Neural progenitor cell (in vitro differentiated cells): ENCODE measurements around the gene SUSD1.

Source experiments
- EZH2 ChIP-seq: fragments of 200-600 bp; sonication (generic); IDR thresholded peaks from 2 replicates; pipeline ENCODE4 v1.6.1; 2017; ENCODE audit warnings: antibody characterized with exemption, mild to moderate bottlenecking, moderate library complexity
- TF ChIP-seq, protein P1 (sequence below): fragments of 200-600 bp; sonication (generic); IDR thresholded peaks from 2 replicates; pipeline ENCODE4 v1.5.1; 2017; ENCODE audit warnings: antibody characterized with exemption, mild to moderate bottlenecking

GRCh38 chr9:112188884-112189283, 13.8 kb upstream of the SUSD1 start:
- TF ChIP-seq, protein P1, sequence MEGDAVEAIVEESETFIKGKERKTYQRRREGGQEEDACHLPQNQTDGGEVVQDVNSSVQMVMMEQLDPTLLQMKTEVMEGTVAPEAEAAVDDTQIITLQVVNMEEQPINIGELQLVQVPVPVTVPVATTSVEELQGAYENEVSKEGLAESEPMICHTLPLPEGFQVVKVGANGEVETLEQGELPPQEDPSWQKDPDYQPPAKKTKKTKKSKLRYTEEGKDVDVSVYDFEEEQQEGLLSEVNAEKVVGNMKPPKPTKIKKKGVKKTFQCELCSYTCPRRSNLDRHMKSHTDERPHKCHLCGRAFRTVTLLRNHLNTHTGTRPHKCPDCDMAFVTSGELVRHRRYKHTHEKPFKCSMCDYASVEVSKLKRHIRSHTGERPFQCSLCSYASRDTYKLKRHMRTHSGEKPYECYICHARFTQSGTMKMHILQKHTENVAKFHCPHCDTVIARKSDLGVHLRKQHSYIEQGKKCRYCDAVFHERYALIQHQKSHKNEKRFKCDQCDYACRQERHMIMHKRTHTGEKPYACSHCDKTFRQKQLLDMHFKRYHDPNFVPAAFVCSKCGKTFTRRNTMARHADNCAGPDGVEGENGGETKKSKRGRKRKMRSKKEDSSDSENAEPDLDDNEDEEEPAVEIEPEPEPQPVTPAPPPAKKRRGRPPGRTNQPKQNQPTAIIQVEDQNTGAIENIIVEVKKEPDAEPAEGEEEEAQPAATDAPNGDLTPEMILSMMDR = no peak
- no peak for TF ChIP-seq EZH2
